ENCODE measurements around the gene ITGA6.
A peak's percentile ranks its signal among the peaks of the same experiment; 100 is the strongest.

ITGA6 gene

GRCh38 chr2:172462849-172463381 lies 35.5 kb downstream of the ITGA6 start:
- H2AFZ ChIP-seq, result no peak overlapping the region
- H3K4me1 ChIP-seq, result no peaks in the 10 kb centered on the region
- no peak overlapping the region for H3K9ac ChIP-seq
- no peak overlapping the region for H3K27ac ChIP-seq
- H3K9me3 ChIP-seq (ENCODE audit: control insufficient read depth, low read length), result no peaks in the 10 kb centered on the region
- H3K4me3 ChIP-seq (ENCODE audit: low read depth, low read length), result no peak overlapping the region
- TF ChIP-seq, protein P1, sequence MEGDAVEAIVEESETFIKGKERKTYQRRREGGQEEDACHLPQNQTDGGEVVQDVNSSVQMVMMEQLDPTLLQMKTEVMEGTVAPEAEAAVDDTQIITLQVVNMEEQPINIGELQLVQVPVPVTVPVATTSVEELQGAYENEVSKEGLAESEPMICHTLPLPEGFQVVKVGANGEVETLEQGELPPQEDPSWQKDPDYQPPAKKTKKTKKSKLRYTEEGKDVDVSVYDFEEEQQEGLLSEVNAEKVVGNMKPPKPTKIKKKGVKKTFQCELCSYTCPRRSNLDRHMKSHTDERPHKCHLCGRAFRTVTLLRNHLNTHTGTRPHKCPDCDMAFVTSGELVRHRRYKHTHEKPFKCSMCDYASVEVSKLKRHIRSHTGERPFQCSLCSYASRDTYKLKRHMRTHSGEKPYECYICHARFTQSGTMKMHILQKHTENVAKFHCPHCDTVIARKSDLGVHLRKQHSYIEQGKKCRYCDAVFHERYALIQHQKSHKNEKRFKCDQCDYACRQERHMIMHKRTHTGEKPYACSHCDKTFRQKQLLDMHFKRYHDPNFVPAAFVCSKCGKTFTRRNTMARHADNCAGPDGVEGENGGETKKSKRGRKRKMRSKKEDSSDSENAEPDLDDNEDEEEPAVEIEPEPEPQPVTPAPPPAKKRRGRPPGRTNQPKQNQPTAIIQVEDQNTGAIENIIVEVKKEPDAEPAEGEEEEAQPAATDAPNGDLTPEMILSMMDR (IDR thresholded peaks at IDR 0.05), result no peak
- H3K4me2 ChIP-seq (ENCODE audit: low read length), result no peak overlapping the region
- no peaks in the 10 kb centered on the region for H3K27me3 ChIP-seq (ENCODE audit: control insufficient read depth, insufficient read depth, low read length)
- no peaks in the 10 kb centered on the region for H3K79me2 ChIP-seq
- no peaks in the 10 kb centered on the region for H3K36me3 ChIP-seq (ENCODE audit: control insufficient read depth, insufficient read depth, low read length)

GRCh38 chr2:172464400-172465129 lies 37.2 kb downstream of the ITGA6 start:
- Histone ChIP-seq H3K27ac (no peak overlapping the region), H3K36me3 (ENCODE audit: control insufficient read depth, insufficient read depth, low read length) (no peaks in the 10 kb centered on the region), H3K27me3 (ENCODE audit: control insufficient read depth, insufficient read depth, low read length) (no peaks in the 10 kb centered on the region), H2AFZ (no peak overlapping the region), H3K9ac (no peak overlapping the region), H3K4me3 (ENCODE audit: low read depth, low read length) (no peak overlapping the region), H3K4me1 (no peaks in the 10 kb centered on the region), H3K79me2 (no peaks in the 10 kb centered on the region), H3K9me3 (ENCODE audit: control insufficient read depth, low read length) (no peaks in the 10 kb centered on the region), H3K4me2 (ENCODE audit: low read length) (no peak overlapping the region)
- TF ChIP-seq, protein P1 (IDR thresholded peaks at IDR 0.05), result no peak

DNA sequence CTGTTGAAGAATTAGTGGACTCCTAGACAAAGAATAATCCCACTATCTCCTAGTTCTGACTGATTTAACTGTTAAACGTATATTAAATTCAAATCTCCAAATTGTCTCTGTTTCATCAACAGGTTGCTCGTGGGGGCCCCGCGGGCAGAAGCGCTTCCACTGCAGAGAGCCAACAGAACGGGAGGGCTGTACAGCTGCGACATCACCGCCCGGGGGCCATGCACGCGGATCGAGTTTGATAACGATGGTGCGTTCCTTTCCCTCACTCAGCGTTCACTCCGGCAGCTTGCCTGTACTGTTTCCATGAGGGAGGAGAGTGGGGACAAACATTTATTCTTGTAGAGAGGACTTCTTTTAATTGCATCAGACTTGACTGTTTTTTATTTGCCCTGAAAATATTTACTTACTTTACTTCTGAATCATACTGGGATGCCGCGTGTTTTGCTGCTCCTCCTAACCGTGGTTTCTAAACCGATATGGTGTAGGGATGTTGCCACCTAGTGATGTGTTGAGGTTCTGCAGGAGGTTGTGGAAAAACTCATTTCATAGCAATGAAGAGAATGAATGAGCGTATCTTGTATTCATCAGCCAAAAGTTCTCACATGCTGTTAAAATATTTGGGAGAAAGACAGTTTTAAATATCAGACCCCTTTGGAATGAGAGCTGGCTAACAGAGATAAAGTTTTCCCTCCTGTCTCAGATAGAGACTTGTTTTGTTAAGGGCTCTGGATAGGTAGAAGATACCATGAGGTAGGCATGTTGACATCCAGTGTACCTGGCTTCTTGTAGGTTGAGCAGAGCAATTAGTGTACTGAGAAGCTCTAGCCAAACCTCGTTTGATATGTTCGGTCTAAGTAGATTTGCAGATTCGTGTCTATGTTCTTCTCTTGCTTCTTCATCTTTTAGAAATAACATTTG lies 38.3 kb downstream of the ITGA6 start:
- Histone ChIP-seq H3K9me3 (ENCODE audit: control insufficient read depth, low read length) (no peaks in the 10 kb centered on the region), H3K4me1 (no peaks in the 10 kb centered on the region), H3K27me3 (ENCODE audit: control insufficient read depth, insufficient read depth, low read length) (no peaks in the 10 kb centered on the region), H3K4me2 (ENCODE audit: low read length) (no peak overlapping the region), H3K4me3 (ENCODE audit: low read depth, low read length) (peak overlapping the region; percentile 14), H3K36me3 (ENCODE audit: control insufficient read depth, insufficient read depth, low read length) (no peaks in the 10 kb centered on the region), H3K27ac (no peak overlapping the region), H3K79me2 (no peaks in the 10 kb centered on the region), H2AFZ (peak overlapping the region; percentile 61), H3K9ac (no peak overlapping the region)
- TF ChIP-seq, protein P1 (IDR thresholded peaks at IDR 0.05), result peak; percentile 88

DNA sequence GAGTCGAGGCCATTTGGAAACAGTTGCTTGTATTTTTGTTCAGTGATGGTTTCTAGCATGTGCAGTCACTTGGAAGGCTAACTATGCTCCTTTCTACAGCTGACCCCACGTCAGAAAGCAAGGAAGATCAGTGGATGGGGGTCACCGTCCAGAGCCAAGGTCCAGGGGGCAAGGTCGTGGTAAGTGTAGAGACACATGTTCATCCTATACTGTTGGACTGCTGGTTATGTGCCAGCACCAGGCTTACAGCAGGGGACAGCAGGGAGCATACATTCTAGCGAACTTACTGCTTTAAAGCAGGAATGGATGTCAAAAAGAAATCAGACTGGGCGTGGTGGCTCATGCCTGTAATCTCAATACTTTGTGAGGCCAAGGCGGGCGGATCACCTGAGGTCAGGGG lies 40.0 kb downstream of the ITGA6 start:
- H3K36me3 ChIP-seq (ENCODE audit: control insufficient read depth, insufficient read depth, low read length), result no peaks in the 10 kb centered on the region
- H3K27me3 ChIP-seq (ENCODE audit: control insufficient read depth, insufficient read depth, low read length), result no peaks in the 10 kb centered on the region
- no peak overlapping the region for H3K9ac ChIP-seq
- no peak overlapping the region for H3K4me2 ChIP-seq (ENCODE audit: low read length)
- no peak overlapping the region for H3K4me3 ChIP-seq (ENCODE audit: low read depth, low read length)
- H3K9me3 ChIP-seq (ENCODE audit: control insufficient read depth, low read length), result no peaks in the 10 kb centered on the region
- H2AFZ ChIP-seq, result no peak overlapping the region
- H3K79me2 ChIP-seq, result no peaks in the 10 kb centered on the region
- H3K4me1 ChIP-seq, result no peaks in the 10 kb centered on the region
- H3K27ac ChIP-seq, result no peak overlapping the region
- TF ChIP-seq, protein P1 (IDR thresholded peaks at IDR 0.05), result no peak
